GM21447 (cell line): Measurements from ENCODE around the gene FN1.
"Not testable (repeated sequence)": the region's sequence is repeated elsewhere in the genome, so short reads cannot be mapped to it uniquely, and the experiment has no call there.

Experiments used
- ATAC-seq: cut with Tn5 transposase; IDR thresholded peaks from one replicate; pipeline ENCODE4 v1.9.1; 2021; ENCODE audit not compliant: unreplicated experiment

FN1 gene

DNA sequence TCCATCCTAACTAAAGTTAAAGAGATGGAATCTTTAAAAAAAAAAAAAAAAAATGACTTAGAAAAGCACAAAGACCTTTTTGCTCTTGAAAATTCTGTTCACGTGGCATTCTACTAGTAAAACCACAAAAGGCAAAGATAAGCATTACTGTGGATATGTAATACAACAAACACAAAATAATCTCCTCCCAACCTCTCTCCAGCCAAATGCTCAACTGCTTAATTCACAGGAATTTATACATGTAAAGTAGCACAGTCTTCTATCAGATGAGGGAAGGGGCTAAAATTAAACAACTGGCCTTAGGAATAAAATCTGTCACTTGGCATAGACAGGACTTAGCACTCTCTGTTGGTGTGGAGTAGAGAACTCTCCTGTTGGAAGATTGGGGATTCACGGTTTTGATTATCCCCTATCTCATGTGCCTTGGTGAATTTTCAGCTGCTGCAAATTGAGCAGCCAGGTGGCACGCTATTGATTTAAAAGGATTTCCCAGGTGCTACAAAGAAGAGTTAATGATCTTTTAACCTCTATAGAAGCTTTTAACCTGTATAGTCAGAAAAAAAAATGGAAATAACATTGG lies 66.6 kb downstream of the FN1 start:
- no peak for ATAC-seq

DNA sequence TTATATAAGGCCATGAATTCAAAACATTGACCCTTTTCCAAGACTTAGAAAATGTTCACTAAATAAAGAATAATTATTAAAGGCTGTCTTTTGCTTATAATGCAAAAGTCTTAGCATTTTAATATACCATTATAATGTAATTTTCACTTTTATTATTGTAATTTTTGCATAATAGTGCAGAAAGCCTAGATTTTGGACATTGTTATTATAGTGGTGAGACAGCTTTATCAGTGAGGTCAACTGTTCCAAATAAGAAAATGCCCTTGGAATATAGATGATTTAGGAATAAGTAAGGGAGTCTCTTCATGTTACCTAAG lies 67.4 kb downstream of the FN1 start:
- ATAC-seq, result no peak

DNA sequence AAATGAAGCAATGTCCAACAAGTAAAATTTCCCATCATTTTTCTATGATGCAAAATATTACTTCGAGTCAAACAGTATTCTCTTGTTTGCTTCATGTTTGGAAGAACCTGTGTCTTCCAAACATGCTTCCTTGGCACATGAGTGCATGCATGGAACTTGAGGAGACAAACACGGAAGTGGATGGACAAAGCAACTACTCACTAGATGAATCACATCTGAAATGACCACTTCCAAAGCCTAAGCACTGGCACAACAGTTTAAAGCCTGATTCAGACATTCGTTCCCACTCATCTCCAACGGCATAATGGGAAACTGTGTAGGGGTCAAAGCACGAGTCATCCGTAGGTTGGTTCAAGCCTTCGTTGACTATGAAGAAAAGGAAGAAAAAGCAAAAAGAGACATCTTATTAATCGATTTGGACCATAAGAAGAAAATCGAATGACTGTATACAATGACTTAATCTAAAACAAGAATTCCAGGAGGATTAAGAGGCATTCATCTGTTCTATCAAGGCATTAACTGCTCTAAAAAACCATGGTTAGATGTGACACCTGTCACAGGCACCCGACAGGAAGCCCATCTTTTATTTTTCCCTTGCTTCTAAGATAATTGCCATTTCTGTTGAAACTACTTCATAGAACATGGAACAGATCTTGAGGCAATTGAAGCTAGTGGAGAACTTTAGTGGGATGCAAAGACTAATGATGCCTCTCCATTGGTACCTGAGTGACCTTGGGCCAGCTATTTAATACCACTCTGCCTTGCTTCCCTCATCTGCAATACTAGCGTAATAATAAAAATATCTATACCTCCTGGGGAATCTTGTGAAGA lies 68.0 kb downstream of the FN1 start:
- ATAC-seq, result no peak

DNA sequence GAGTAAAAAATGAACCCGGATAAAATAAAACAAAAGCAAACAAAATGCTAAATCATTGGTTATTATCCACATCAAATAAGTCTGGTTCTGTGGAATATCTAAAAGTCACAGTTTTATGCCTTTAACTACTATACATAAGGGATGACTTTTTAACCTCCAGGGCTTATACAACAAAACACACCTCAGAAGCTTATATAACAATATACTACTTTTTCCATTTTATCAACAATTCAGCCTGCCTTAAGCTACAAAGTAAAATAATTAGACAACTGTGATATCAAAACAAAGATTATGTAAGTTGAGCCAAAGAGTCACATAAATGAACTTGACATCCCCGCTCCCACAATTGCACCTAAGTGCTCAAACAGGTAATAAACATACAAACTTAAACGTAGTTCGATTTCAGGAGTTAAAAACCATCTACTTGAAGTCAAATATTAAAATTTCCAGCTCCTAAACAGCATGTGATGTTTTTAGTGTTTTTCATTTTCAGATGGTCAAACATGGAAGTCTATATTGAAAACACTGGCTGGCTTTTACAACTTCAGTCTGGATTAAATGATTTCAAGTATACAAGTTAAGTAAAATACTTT lies 69.3 kb downstream of the FN1 start:
- ATAC-seq, result no peak

DNA sequence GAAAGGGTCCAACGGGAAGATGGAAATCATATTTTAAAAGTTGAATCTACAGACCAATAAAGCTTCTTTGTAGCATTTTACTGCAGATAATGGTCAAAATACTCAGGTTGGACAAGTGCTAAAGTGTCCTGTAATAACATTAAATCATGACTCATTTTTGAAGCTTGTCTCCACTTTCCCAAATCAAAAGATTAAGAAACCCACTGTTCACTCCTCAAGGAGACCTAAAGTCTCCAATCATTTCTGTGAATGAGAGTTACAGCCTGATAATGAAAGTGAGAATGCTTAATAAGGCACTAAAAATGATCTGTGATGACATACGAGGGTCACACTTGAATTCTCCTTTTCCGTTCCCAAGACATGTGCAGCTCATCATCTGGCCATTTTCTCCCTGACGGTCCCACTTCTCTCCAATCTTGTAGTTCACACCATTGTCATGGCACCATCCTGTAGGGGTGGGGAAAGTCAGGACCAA lies 70.6 kb downstream of the FN1 start:
- ATAC-seq, result no peak

DNA sequence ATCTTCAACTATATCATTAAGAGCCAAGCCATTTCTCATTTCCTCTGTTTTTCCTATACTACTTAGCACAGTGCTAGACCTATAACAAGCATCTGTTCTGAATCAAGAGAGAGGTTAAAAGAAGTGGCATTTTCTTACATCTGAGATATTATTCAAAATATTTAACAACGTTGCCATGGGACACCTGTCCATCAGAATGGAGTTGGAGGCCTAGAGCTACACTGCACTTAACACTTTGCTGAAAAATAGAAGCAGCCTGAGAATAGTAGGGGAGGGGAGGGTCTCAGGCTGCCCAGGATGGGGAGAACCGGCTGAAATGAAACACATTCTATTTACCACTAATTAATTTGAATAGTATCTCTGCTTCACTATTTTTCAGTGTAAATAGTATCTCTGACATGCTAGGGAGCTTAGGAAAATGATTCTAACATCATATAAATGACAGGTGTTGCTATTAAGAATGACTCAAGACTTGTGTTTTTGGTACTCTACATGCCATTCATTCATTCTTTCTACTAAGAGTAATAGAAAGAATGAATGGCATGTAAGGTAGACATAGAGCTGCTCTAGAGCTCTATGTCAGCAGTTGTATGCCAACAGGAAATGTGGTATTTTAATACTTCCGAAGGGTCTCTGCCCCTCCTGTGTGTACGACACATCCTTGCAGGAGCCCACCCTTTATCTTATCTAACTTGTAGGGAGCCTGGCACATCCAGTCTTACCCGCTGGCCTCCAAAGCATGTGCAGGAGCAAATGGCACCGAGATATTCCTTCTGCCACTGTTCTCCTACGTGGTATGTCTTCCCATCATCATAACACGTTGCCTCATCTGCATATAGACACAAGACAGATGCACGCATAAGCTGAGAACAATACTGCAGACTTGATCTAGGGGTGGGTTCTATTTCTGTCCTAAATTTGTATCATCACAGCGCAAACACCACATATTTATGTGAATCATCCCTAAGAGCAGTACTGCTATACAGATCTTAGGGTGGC lies 71.4 kb downstream of the FN1 start:
- no peak for ATAC-seq

DNA sequence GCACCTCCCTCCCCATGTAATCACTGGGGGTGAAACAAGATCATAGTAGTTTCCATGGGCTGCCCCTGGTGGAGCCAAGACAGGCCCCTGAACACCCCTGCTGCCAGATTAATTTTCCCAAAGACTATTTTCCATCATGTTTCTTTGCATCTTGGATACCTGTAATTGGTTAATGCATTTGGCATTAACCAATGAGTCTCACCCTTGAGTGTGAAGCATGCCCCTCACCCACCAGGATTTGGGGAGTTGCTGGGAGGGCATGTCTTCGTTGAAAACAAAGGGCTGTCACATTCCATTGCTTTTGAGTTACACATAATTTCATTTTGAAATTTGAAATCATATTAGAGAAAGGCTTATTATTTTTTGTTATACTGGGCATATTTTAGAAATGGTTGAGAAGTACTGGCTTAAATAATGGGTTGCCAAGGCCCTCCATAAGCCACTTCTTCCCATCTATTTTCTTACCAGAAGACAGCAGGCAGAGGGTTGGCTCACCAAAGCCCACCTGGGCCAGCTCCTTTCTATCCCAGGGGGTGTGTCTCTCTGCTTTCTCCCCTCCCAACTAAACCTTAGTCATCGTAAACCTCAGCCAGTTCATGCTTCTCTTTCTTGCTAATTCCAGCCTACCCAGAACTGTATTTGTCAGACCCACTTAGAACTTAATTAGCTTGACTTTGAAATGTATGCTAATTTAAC lies 72.3 kb downstream of the FN1 start:
- no peak for ATAC-seq

DNA sequence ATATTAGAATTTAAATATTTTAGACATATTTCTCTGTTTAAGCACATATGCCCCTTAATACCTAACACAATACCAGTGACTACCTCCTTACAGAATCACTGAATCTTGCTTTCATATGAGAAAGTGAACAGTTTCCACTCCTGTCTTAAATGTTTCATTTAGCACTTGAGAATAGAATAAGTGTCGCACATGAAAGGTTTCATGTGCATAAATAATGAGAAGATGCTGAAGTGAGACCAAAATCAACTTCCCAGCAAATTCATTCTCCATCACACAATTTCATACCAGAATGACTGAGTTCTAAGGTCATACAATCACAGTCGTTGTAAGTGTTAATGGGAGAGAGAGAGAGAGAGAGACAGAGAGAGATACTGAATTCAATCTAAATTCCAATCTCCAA lies 72.8 kb downstream of the FN1 start:
- no peak for ATAC-seq

DNA sequence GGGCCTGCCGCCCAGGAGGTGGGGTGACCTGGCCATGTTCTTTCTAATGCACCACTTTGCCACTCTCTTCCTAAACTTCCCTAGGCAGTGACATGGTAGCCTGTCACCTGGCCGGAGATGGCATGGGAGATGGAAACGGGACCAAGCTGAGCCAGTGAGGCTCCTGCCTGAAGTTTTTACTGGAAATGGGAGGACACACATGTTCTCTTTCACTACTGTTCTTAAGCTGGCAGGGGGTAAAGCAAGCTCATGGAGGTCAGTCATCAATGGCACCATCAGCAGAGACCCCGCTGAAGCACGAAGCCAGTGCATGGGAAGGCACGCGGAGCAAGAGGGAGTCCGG lies 73.3 kb downstream of the FN1 start:
- ATAC-seq, result no peak

DNA sequence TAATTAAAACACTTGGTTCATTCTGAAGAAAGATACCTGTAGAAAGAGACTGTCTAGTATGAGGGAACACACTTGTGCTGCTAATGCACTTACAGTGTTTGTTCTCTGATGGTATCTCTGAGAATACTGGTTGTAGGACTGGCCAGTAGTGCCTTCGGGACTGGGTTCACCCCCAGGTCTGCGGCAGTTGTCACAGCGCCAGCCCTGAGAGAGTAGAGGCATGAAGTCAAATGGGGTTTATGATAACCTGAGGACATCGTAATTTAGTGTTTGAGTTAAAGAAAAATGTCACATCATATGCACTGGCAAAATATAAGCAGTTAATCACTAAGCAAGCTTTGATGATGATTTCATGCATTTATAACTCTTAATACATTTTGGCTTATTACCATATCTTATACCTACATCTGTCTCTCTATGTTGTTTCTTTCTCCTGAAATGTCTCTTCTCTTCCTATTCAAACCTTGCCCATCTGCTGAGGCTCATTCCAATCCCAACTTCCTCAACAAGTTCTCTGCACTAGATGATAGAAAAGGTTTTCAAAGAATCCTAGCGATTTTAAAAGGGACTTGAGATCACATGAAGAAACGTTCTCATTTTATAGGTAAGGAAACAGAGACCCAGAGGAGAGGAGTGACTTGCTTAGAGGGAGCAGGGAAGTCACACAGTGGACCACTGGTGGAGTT lies 73.8 kb downstream of the FN1 start:
- ATAC-seq, result no peak

DNA sequence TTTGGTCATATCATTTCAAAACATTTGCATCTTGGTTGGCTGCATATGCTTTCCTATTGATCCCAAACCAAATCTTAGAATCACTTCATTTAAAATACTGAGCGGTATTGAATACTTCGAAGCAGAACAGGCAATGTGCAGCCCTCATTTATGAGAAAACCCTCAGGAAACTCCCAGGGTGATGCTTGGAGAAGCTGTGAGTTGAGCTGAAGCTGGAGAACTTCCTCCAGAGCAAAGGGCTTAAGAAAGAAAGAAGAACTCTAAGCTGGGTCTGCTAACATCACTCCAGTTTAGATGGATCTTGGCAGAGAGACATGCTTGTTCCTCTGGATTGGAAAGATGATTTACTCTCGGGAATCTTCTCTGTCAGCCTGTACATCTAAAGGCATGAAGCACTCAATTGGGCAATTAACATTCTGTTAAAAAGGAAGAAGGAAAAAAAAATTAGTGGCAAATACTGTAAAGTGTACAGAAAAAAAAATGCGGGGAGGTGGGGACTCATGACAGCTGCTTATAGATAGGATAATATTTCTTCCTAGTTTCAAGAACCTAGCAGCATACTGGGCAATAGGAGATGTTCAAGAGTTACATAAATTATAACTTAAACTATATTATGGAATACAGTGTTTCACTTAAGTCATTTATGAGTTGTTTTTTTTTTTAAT lies 74.5 kb downstream of the FN1 start:
- ATAC-seq, result no peak

DNA sequence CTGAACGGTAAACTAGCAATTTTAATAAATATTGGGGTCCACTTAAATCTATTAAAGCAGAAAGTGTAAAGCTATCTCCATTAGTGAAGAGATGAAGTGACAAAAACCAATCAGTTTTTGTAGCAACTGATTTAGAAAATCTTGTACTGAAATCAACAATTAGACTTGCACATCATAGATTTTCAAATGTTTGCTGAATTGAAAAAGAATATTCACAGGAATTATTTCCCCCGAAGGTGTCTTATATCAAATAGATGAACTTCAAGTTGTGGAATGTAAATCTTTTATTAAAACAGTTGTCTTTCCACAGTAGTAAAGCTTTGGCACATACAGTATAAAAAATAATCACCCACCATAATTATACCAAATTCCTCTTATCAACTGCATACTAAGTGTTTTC lies 75.3 kb downstream of the FN1 start:
- ATAC-seq, result no peak

DNA sequence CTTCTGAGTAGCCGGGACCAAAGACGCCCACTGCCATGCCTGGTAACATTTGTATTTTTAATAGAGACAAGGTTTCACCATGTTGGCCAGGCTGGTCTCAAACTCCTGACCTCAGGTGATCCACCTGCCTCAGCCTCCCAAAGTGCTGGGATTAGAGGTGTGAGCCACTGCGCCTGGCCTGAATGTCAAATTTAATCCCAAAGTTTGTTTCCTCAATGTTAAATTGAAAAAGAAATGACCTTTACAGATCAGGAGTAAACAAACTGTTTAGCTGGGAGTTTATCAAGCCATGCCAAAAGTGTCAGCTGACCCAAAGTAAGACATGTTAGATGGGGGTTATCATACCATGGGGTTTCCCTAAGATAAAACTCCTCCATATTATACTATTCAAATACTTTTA lies 75.8 kb downstream of the FN1 start:
- not testable (repeated sequence) for ATAC-seq

DNA sequence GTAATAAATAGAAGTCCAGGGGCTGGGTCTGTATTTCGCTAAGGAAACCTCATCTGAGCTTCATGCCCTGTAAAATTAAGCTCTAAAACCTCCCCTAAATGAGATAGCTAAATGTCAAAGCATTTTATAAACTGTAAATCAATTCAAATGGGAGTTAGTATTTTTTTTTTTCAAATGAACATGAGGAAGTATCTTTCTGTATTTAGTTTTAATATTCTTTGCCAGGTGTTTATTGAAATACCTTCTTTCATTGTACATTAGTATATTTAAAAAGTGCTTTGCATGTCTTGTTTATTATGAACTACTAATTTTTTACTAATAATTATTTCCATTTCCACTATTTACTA lies 76.3 kb downstream of the FN1 start:
- no peak for ATAC-seq

DNA sequence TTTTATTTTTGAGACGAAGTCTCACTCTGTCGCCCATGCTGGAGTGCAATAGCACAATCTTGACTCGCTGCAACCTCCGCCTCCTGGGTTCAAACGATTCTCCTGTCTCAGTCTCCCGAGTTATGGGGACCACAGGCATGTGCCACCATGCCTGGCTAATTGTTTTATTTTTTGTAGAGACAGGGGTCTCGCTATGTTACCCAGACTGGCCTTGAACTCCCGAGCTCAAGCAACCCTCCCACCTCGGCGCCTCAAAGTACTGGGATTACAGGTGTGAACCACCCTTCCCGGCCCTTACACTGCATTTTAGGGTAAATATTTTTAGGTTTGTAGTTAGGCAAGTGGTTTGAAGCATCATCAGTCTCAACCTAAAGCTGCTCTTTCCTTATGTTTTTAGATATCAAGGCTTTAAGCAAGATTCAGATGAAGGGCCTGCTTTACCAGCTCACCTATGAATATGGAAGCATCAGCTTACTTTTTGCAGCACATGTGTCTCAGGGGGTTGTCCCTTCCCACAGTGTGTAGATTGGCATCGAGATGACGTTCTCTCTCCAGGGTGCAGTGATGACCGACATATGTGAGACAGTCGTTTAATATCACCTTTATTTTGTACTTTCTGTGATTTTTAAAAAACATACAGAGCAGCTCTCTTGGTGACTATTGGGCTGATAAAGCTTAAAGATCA lies 76.8 kb downstream of the FN1 start:
- no peak for ATAC-seq

DNA sequence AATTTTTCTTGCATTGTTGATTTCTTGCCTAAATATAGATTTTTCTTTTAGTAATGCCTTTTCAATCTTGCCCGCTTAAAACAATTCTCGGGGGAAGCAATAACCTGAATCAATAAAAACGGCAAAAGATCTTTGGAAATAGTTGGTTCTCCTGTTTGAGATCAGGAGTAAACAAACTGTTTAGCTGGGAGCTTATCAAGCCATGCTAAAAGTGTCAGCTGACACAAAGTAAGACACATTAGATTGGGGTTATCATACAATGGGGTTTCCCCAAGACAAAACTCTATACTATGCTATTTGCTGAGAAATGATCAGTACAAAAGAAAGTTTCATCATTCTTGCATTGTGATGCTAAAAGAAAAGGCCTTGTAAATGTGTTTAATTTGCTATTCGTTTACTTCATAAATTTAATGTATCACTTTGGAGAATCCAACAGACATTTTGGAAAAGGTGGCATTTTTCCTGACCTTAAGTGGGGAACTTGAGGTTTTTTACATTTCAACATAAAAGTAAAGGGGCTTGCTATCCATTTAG lies 77.5 kb downstream of the FN1 start:
- ATAC-seq, result no peak

DNA sequence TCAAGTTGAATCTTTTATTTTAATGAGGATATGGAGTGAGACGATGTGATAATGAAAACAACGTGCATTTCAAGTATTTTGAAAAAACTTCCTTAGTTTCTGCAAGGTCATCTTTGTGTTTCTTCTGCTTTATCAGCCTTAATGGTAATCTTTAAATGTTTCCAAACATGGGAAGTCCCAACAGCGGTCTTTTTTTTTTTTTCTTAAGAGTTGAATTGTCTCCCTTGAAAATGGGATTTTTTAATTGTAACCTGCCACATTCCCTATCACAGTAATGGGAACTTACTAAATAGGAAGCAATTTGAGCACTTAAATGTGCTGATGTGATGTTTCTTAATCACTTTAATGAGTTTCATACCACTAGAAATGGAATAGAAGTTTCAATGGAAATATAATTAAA lies 78.2 kb downstream of the FN1 start:
- ATAC-seq, result no peak

DNA sequence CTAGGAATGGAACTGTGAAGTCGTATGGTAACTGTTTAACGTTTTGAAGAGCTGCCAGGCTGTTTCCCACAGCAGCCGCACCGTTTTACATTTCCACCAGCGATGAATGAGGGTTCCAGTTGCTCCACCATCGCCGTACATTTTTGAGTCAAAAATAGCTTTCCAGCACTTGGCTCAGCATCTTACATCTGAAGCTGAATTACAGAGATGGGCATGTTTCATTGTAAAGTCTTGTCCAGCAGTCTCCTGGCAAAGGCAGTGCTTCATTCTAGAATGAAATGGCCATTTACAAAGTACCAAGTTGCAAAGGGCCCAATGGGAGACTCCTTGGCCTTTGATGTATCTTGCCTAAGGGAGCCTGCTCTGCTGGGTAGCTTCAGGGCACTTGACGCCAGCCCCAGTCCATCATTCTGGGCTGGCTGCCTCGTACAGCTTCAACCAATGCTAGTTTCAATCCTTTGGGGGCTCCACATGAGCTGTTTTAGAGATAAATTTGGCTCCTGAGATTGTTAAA lies 78.9 kb downstream of the FN1 start:
- ATAC-seq, result no peak
